ENCODE measurements around the gene HCFC1. TPM values are rescaled to one million over a fixed set of nuclear protein-coding genes. Genes with fewer than 3 reads are reported as not detected.

HCFC1 gene
- polyA plus RNA-seq, 2 of the 4 experiments (the other 2 are of a cell fraction) = 4.4 to 33.3 TPM

DNA sequence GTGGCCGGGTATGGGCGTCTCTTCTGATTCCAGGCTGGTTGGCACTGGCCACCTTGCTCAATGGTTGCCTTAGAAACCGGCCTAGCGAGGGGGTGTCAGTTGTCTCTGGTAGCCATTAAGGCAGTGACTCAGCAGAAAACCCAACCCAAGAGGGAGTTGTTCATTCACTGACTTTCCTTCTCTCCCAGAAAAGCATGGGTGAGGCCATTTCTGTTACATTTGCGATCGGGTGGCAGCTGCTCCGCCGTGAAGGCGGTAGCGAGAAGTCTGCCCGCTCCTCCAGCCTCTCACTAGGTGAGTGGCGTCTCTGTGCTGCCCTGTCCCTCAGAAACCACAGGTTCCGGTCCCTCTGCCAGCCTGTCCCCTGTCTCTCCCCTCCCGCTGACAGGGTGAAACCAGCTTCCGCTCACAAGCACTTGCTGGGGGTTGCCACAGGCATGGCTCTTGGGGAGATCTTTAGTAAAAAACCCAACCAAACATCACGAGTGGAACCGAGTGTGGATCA is 30.6 kb upstream of the HCFC1 start (continued):
- TF ChIP-seq, protein P1, sequence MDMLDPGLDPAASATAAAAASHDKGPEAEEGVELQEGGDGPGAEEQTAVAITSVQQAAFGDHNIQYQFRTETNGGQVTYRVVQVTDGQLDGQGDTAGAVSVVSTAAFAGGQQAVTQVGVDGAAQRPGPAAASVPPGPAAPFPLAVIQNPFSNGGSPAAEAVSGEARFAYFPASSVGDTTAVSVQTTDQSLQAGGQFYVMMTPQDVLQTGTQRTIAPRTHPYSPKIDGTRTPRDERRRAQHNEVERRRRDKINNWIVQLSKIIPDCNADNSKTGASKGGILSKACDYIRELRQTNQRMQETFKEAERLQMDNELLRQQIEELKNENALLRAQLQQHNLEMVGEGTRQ (IDR thresholded peaks at IDR 0.05) = no peak

DNA sequence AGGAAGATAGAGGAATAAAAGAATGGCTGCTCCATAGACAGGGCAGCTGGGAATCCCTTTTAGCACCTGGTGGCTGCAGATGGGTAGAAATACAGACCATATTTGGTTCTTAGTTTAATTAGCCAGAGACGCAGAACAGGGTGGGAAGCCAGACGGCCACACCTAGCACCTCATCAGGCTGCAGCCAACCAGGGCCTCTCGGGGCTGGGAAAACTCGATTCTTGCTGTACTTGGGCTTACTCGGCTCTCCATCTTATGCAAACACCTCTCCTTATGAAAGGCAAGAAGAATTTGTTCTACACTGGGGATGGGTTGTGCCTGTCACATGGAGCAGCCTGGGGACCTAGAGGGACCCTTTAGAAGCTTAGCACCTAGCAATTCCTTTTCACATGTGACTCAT is 28.4 kb upstream of the HCFC1 start:
- CTCF ChIA-PET = interaction anchor here (2.9 kb wide), 1 partner anchor 13 kb away, joined by 13 read pairs; no protein-coding TSS in a partner anchor
- no peaks in the 10 kb centered on the region for H3K9me3 ChIP-seq
- H3K4me1 ChIP-seq = peaks cover 11% of the 10 kb centered on the region
- ATAC-seq (no peak), DNase-seq (ENCODE audit: low read depth in 1 of 2, low spot score in 1 of 2) (no peak), FAIRE-seq (no peak)
- no peak overlapping the region for H3K4me3 ChIP-seq
- POLR2A ChIA-PET = no interaction called here
- 84% methylated on average over 5 of the region's 5 CpGs for WGBS (ENCODE audit: missing lambda C conversion rate)
- TF ChIP-seq, protein P2, sequence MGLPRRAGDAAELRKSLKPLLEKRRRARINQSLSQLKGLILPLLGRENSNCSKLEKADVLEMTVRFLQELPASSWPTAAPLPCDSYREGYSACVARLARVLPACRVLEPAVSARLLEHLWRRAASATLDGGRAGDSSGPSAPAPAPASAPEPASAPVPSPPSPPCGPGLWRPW (IDR thresholded peaks at IDR 0.05) = no peak
- TF ChIP-seq EHF (CRISPR knock-in tag; IDR thresholded peaks at IDR 0.05) (no peak), CEBPB (IDR thresholded peaks at IDR 0.05) (no peak), ZNF302 (CRISPR knock-in tag; IDR thresholded peaks at IDR 0.05) (no peak), POLR2AphosphoS2 (conservative IDR thresholded peaks at IDR 0.05; ENCODE audit: low read length) (no peak), NR3C1 (IDR thresholded peaks at IDR 0.05) (no peak), HOXA7 (CRISPR knock-in tag; IDR thresholded peaks at IDR 0.05) (no peak), KDM5A (IDR thresholded peaks at IDR 0.05) (no peak), ZFP36 (IDR thresholded peaks at IDR 0.05; ENCODE audit: borderline replicate concordance, partially characterized antibody) (no peak), KDM1A (IDR thresholded peaks at IDR 0.05; ENCODE audit: low read depth) (no peak), TP53 (CRISPR knock-in tag; IDR thresholded peaks at IDR 0.05) (no peak), HOXB13 (CRISPR knock-in tag; IDR thresholded peaks at IDR 0.05; ENCODE audit: low read depth) (no peak), SMC3 (IDR thresholded peaks at IDR 0.05) (no peak)
- TF ChIP-seq, protein P3, sequence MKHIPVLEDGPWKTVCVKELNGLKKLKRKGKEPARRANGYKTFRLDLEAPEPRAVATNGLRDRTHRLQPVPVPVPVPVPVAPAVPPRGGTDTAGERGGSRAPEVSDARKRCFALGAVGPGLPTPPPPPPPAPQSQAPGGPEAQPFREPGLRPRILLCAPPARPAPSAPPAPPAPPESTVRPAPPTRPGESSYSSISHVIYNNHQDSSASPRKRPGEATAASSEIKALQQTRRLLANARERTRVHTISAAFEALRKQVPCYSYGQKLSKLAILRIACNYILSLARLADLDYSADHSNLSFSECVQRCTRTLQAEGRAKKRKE (CRISPR knock-in tag; IDR thresholded peaks at IDR 0.05; ENCODE audit: low read depth) = no peak
- TF ChIP-seq, protein P4, sequence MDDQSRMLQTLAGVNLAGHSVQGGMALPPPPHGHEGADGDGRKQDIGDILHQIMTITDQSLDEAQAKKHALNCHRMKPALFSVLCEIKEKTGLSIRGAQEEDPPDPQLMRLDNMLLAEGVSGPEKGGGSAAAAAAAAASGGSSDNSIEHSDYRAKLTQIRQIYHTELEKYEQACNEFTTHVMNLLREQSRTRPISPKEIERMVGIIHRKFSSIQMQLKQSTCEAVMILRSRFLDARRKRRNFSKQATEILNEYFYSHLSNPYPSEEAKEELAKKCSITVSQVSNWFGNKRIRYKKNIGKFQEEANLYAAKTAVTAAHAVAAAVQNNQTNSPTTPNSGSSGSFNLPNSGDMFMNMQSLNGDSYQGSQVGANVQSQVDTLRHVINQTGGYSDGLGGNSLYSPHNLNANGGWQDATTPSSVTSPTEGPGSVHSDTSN (IDR thresholded peaks at IDR 0.05) = no peak
- TF ChIP-seq, protein P5, sequence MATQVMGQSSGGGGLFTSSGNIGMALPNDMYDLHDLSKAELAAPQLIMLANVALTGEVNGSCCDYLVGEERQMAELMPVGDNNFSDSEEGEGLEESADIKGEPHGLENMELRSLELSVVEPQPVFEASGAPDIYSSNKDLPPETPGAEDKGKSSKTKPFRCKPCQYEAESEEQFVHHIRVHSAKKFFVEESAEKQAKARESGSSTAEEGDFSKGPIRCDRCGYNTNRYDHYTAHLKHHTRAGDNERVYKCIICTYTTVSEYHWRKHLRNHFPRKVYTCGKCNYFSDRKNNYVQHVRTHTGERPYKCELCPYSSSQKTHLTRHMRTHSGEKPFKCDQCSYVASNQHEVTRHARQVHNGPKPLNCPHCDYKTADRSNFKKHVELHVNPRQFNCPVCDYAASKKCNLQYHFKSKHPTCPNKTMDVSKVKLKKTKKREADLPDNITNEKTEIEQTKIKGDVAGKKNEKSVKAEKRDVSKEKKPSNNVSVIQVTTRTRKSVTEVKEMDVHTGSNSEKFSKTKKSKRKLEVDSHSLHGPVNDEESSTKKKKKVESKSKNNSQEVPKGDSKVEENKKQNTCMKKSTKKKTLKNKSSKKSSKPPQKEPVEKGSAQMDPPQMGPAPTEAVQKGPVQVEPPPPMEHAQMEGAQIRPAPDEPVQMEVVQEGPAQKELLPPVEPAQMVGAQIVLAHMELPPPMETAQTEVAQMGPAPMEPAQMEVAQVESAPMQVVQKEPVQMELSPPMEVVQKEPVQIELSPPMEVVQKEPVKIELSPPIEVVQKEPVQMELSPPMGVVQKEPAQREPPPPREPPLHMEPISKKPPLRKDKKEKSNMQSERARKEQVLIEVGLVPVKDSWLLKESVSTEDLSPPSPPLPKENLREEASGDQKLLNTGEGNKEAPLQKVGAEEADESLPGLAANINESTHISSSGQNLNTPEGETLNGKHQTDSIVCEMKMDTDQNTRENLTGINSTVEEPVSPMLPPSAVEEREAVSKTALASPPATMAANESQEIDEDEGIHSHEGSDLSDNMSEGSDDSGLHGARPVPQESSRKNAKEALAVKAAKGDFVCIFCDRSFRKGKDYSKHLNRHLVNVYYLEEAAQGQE (IDR thresholded peaks at IDR 0.05) = no peak
- H3K27ac ChIP-seq = no peak overlapping the region
- H3K4me2 ChIP-seq = no peak overlapping the region

DNA sequence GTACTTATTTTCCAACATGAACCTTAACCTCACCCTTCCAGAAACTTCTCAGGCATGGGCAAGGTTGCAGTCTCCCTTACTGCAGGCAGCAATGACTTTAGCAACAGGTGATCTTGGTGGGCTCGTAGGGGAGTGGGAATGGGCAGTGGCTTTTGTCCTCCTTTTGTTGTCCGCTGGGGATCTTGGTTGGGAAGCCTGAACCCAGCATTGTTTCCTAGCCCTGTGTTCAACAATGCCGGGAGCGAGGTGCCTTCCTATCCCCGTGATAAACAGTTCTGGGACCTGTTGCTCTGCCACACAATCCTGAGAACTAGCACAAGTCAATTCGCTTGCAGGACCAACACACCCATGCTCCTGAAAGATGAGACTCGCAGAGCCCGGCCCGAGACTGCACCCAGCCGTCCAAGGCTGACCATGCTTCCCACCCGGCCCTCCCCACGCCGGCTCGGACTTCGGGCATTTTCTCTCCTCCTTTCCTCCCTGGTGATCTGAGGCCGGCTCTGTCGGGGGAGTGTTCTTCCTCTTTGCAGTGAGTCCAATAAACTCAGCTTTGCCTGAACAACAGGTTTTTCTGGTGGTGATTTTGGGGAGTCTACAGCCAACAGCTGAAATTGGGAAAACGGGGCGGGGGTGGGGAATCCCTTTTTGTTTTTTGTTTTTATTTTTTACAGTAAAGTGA is 27.9 kb upstream of the HCFC1 start:
- FAIRE-seq (no peak), DNase-seq (ENCODE audit: low read depth in 1 of 2, low spot score in 1 of 2) (no peak), ATAC-seq (no peak)
- 89% methylated on average over 18 of the region's 19 CpGs for WGBS (ENCODE audit: missing lambda C conversion rate)
- Histone ChIP-seq H3K4me3 (no peak overlapping the region), H3K4me1 (peaks cover 11% of the 10 kb centered on the region), H3K27ac (no peak overlapping the region), H3K4me2 (no peak overlapping the region), H3K9me3 (no peaks in the 10 kb centered on the region)
- POLR2A ChIA-PET = no interaction called here
- CTCF ChIA-PET = interaction anchor here (2.9 kb wide), 1 partner anchor 14 kb away, joined by 13 read pairs; no protein-coding TSS in a partner anchor
- TF ChIP-seq JUN (IDR thresholded peaks at IDR 0.05) (no peak), MYC (IDR thresholded peaks at IDR 0.05; ENCODE audit: borderline replicate concordance, low read length) (no peak), ZNF302 (CRISPR knock-in tag; IDR thresholded peaks at IDR 0.05) (no peak), FOSL2 (IDR thresholded peaks at IDR 0.05) (no peak), FOSL2 (CRISPR knock-in tag; IDR thresholded peaks at IDR 0.05) (no peak), KDM5A (IDR thresholded peaks at IDR 0.05) (no peak), CEBPB (IDR thresholded peaks at IDR 0.05) (no peak), HOXB13 (CRISPR knock-in tag; IDR thresholded peaks at IDR 0.05; ENCODE audit: low read depth) (no peak), NR3C1 (IDR thresholded peaks at IDR 0.05) (no peak), CHD2 (IDR thresholded peaks at IDR 0.05; ENCODE audit: low read length, partially characterized antibody) (no peak), CBX2 (IDR thresholded peaks at IDR 0.05; ENCODE audit: borderline replicate concordance, low read depth) (no peak)
- TF ChIP-seq, protein P6, sequence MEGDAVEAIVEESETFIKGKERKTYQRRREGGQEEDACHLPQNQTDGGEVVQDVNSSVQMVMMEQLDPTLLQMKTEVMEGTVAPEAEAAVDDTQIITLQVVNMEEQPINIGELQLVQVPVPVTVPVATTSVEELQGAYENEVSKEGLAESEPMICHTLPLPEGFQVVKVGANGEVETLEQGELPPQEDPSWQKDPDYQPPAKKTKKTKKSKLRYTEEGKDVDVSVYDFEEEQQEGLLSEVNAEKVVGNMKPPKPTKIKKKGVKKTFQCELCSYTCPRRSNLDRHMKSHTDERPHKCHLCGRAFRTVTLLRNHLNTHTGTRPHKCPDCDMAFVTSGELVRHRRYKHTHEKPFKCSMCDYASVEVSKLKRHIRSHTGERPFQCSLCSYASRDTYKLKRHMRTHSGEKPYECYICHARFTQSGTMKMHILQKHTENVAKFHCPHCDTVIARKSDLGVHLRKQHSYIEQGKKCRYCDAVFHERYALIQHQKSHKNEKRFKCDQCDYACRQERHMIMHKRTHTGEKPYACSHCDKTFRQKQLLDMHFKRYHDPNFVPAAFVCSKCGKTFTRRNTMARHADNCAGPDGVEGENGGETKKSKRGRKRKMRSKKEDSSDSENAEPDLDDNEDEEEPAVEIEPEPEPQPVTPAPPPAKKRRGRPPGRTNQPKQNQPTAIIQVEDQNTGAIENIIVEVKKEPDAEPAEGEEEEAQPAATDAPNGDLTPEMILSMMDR (IDR thresholded peaks at IDR 0.05) = no peak
- TF ChIP-seq, protein P7, sequence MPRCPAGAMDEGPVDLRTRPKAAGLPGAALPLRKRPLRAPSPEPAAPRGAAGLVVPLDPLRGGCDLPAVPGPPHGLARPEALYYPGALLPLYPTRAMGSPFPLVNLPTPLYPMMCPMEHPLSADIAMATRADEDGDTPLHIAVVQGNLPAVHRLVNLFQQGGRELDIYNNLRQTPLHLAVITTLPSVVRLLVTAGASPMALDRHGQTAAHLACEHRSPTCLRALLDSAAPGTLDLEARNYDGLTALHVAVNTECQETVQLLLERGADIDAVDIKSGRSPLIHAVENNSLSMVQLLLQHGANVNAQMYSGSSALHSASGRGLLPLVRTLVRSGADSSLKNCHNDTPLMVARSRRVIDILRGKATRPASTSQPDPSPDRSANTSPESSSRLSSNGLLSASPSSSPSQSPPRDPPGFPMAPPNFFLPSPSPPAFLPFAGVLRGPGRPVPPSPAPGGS (IDR thresholded peaks at IDR 0.05) = no peak

All from A549 (cell line).